EL (cell line): Measurements from ENCODE around the gene PSMD5.
"Not testable (repeated sequence)": the region's sequence is repeated elsewhere in the genome, so short reads cannot be mapped to it uniquely, and the experiment has no call there.

Experiments
- DNase-seq: peaks from one replicate; pipeline ENCODE4 v3.0.0-alpha.2; 2016

PSMD5 gene

DNA sequence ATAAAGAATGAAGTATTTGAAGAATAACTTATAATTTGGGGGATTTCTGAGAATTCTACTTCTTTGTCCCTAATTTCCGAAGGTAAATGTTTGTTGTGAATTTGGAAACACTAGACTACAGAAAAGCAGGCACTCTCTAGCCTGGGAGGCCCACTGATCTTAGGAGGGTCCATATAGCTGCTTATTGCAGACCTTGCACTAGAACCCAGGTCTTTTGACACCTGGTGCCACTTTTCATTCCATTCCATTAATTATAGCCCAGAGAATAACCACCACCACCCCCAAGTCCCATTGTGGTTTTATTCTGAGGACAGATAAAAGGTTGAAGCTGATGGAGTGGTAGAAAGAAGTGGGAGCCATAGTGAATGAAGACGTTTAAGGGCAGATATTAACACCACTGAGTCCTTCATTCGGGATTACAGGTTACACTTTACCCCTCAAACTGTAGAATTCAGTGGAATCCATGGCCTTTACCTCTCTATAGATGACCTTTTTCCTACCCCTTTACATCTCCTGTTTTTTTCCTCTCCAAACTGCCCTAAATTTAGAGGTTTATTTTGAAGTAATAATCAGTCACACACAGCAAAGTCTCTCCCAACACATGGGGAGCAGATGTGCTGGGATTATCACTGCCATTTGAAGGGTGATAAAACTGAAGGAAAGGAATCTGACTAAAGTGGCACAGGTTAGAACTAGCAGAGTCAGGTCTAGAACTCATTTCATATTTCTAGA lies 12.0 kb upstream of the PSMD5 start:
- DNase-seq = no peak

DNA sequence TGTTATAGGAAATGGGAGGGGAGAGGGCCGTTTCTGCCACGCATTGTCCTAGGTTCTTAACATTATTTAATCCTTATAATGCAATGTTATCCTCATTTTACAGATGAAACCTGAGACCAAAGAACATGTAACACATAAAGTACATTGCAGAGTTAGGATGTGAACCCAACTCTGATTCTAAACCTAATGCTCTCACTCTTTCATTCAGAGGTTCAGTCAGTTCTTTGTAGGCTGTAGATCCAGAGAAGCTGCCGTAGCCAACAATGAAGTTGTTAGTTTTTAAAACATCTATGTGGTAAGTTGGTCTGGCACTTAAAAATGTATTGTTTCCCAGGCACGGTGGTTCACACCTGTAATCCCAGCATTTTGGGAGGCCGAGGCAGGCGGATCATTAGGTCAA lies 10.5 kb upstream of the PSMD5 start:
- no peak for DNase-seq

DNA sequence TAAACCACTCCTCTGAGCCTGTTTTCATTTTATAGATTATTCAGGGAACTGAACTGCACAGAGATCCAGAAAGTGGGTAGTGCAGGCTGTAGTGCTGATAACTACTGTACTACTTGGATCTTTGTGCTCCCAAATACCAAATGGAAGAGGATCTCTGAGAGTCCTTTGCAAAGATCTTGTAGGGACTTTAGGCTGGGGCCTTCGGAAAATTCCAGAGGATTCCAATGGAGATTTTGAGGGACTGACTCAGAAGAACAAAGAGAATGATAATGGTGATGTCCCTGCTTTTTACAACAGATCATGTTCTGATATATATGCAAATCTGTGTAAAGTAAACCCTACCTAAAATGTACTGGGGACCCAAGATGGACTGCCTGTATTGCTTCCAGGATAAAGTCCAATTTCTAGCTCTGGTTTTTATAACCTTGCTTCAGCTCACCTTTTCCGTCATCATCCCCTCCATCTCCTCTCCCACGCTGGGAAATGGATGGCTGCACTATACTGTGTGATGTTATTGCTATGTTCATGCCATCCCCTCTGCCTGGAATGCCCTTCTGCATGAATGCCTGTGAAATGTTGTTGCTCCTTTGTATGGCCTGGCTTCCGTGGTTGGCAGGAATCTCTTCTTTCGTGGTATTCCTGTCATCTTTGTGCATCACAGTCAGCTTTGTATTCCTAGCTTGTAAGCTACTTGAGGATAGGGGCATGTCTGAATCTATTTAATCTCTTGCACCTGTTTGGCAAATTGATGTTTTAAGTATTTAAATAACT lies 9.7 kb upstream of the PSMD5 start:
- DNase-seq = no peak

DNA sequence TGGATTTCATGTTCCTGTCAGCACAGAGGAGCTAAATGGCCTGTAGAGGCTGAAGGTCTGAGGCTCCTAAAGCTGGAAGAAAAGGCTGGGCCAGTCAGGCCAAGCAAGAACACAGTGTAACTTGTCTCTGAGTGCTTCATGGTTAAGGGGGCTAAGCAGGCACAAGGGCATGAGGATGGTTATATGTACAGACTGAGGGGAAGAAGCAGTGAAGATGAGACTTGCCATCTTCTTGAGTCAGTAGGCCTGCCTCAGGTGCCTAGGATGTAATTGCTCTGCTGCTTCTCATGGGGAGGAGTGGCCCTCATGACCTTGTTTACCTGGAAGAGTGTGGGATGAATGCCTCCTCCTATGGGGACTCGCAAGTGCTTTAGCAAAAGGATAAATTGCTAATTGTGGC lies 8.7 kb upstream of the PSMD5 start:
- DNase-seq = no peak

DNA sequence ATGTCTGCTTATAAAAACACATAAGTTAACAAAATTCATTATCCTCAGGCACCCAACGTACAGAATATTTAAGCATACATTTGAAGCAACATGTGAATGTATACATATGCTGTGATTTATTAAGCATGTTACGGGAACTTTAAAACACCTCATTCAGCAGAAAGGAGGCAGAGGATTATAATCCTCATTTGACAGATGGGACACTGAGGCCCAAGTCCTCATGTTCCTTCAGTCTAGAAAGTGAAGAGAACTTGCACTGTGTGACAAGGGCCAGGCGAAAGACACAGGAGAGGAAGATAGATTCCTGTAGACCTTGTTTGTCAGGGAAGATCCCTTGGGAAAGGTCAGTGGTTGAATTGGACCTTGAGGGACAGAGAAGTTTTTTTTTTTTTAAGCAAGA lies 7.6 kb upstream of the PSMD5 start:
- no peak for DNase-seq

DNA sequence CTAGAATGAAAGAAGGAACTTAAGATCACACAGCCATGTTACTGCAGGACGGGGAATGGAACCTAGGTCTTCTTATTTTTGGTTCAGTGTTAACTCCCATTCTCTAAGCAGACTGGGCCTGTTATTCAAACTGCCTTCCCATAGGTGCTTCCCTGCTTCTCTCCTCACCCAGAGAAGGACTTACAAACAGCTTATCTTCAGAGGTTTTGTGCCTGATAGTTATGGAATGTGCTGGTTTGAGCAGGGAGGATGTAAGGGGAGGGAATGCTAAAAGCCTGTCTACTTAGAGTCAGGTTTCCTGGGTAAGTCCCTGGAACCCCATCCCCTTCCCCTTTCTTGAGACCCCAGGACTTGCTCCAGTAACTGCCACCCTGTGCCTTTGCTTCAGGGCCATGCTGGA lies 4.2 kb upstream of the PSMD5 start:
- no peak for DNase-seq

DNA sequence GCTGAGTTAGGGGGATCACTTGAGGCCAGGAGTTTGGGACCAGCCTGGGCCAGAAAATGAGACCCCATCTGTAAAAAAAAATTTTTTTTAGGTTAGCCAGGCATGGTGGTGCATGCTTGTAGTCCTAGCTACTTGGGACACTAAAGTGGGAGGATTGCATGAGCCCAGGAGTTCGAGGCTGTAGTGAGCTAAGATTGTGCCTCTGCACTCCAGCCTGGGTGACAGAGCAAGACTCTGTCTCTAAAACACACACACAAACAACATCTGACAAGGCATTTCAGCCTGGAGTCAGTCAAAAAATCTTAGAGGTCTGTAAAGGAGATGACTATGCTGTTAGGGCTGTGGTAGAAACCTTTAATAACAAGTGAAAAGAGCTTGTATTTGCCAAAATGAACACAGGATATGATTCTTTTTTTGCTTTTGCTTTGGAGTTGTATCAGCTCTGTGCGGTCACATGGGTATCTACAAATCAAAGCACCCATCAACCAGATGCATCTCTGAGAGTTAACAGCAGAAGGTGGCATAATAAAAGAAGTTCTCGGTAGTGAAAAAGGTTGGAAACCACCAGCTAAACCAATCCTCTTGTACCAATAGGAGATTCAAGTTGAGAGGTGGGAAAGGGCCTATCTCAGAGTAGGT lies 3.6 kb upstream of the PSMD5 start:
- no peak for DNase-seq

DNA sequence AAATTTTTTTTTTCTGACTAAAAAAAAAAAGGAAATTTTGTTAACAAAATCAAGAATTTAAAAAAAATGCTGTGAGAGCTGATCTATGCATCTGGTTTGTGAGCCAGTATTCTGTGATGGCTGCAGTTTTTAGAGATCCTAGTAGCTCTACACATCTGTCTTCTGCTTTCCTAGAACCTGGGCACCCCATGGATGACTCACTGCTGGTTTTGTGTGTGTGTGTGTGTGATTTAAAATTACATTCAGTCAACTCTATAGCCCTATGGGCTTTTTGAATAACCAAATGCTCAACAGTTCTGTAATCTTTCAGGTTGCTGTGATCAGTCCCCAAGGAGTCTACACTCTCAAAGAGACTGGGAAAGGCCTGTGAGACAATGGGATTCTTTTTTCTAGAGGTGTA lies 2.5 kb upstream of the PSMD5 start:
- DNase-seq = peak; percentile 19

DNA sequence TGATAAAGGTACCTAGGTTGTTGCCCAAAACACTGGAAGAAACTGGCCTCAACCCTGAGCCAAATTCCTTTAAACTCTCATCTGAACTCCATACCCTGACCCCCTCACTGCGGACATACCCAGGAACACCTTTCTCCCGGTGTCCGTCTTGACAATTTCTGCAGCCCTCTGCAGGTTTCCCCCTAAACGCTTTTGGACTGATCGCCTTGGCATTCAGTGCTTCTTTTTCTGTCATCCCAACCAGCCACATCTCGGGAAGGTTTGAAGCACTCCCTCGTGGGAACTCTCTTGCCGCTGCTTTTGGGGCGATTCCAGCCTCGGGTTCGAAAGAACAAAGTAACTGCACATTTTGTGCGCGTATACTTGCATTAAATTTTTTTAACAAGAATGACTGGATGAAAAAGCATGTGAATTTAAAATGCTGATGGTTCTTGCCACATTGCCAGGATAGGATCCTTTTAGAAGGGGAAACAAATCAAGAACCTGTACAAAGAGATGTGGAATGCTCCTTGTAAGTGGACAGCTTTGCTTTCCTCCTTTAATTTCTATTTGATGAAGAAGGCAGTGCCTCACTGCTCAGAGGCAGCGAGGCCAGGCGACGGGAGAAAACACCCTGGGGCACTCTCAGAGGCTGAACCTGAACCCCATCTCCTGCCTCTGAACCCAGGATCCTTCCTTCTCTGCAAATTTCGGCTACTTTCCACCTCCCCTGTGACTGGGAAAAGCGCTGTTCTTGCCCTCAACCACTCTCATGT lies 615 bp downstream of the PSMD5 start:
- DNase-seq = peak; percentile 34

DNA sequence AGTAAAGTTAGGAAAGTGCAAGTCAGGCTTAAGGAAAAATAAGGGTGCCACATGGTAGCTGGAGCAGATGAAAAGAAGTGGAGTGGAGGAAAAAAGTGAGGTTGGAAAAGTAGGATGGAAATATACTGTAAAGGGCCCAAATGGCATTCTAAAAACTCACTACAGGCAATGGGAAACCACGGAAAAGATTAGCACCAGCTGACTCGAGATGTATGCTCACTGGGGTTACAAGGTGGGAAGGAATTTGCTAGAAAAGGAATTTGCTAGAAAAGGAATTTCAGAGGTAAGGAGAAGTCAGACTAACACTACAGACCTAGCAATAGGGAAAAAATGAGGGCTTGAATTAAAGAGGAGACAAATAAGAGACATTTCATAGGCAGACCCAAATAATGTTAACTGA lies 3.6 kb downstream of the PSMD5 start:
- DNase-seq = peak; percentile 19

DNA sequence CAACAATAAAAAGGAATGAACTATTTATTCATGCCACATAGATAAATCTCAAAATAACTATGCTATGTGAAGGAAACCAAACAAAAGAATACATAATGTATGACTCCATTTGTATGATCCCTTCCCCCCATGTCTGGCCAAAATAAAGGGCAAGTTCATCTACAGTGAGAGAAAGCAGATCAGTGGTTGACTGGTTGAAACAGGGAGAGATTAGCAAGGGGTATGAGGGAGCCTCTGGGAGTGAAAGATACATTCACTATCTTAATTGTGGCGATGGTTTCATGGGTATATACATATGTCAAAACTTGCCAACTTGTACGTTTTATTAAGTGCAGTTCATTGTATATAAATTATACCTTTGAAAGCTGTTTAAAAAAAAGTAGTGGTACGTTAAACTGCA lies 4.8 kb downstream of the PSMD5 start:
- no peak for DNase-seq

DNA sequence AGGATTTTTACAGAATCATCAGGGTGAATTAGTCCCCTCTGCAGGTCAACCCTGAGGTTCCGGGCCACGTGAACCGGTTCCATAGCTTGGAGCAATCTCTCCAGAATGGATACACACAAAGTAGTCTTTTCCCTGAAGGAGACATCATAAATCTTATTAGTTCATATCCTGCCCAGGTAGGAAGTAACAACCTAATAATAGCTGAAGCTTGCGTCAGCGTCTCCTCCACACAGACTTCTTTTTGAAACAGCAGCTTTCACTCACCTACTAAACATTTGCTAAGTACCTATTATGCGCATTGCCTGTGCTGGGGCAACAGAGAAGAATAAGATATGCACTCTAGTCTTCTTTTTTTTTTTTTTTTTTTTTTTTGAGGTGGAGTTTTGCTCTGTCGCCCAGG lies 9.4 kb downstream of the PSMD5 start:
- DNase-seq = no peak

DNA sequence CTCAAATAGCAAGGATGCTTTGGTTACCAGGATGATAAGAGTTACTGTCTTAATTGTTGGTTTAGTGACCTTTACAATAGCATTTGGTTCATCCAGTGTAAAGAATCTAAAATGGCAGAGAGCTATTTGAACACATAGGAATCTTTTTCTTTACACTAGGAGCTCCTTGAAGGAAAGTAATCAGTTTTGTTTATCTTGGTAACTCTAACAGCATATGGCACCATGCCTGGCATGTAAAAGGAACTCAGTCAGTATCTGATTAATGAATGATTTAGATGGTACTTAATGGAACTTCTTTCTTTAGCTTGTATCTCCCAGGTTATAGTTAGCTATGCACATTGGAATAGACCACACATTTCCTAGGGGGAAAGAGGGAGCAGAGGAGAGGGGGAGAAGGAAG lies 9.9 kb downstream of the PSMD5 start:
- no peak for DNase-seq

DNA sequence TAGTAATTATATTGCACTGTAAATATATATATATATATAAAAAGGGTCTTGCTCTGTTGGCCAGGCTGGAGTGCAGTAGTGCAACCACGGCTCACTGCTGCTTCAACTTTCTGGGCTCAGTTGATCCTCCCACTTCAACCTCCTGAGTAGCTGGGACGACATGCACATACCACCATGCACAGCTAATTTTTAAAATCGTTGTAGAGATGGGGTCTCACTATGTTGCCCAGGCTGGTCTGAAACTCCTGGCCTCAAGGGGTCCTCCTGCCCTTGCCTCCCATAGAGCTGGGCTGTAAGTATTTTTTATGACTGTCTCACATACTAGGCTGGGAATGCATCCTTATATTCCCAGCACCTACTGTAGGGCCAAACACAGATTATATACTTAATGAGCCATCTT lies 11.9 kb downstream of the PSMD5 start:
- no peak for DNase-seq

DNA sequence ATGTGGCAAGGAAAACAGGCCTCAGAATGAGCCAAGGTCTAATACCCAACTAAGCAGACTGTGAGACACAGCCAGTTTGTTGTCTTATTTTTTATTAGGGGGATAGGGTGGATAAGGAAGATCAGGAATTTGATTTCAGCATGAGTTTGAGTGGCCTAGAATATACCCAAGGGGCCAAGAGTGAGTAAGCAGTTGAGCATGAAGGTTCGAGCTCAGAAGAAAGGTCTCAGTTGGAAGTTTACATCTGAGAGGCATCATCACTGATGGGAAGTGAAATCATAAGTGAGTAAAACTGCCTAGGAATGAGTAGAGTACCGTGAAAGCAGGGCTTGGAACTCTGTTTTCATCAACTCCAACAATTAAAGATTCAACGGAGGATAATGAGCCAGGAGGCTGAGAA lies 12.6 kb downstream of the PSMD5 start:
- DNase-seq = peak; percentile 68

DNA sequence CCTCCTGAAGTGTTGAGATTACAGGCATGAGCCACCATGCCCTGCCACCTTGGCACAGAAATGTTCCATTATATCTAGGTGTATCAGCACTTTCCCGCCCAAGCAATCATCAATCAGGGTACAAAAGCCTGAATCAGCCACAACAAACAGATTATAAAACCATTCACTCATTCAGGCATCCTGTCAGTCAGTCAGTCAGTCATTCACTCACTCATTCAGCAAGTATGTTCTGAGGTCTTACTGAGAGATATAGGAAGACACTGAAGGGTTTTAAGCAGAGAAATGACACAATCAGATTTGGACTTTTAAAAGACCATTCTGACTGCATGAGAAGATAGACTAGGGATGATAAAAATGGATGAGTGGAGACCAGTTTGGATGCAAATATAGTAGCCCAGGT lies 13.1 kb downstream of the PSMD5 start:
- no peak for DNase-seq

DNA sequence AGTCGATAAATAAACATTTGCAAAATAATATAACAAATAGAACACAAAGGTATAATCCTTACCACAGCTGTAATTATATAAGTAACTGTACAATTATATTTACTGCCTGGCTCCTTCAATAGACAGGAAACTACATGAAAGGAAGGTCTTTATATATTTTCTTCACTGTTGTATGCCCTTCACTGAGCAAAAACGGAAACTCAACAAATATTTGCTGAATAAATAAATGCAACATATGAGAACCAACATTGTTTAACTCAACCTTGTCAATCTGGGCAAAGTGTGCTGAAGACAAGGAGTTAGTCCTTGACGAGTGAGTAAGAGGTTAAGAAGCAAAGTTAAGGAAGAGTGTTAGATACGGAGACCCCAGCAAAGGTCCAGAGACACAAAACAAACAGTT lies 22.6 kb downstream of the PSMD5 start:
- no peak for DNase-seq

DNA sequence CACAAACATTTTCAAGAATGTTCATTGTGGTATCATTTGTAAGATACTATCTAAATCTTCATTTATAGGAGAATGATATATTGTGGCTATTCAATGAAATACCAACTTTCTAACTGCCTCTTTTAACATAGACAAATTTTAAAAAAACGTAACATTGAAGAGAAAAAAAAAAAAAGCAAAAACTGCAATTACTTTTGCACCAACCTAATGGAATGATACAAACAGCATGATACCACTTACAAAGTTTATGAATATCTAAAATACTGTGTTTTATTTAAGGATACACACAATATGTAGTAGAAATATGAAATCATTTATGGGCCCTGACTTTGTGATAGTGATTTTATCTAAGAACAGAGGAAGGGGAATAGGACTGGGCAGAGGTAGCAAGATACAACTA lies 24.1 kb downstream of the PSMD5 start:
- DNase-seq = no peak

DNA sequence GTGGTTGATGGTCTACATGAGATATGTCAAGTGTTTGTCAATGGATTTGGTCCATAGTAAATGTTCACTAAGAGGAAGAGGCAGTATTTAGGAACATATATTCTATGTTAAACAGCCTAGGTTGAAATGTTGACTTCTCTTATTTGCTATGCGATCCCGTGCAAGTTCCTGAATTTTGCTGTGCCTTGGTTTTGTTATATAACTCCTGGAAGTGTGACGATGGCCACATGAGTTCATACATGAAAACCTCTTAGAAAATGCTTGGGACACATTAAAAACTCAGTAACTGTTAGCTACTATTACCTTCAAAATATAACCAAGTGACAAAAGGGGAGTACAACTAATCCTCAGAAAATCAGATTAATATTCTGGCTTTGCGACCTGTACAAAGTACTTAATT lies 27.6 kb downstream of the PSMD5 start:
- DNase-seq = no peak

DNA sequence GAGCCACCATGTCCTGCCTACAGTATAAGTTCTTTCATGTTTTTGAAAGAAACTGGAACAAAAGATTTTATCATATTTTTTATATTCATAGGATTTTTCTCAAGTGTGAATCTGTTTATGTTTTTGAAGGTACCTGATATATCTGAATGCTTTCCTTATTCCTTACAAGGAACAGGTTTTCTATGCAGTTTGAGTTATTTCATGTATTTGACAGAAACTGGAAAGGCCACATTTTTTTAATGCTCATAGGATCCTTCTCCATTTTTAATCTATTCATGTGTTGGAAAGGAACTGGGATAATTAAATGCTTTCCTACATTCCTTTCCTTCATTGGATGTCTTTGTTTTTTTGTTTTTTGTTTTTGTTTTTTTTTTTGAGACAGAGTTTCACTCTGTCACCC lies 33.8 kb downstream of the PSMD5 start:
- no peak for DNase-seq

DNA sequence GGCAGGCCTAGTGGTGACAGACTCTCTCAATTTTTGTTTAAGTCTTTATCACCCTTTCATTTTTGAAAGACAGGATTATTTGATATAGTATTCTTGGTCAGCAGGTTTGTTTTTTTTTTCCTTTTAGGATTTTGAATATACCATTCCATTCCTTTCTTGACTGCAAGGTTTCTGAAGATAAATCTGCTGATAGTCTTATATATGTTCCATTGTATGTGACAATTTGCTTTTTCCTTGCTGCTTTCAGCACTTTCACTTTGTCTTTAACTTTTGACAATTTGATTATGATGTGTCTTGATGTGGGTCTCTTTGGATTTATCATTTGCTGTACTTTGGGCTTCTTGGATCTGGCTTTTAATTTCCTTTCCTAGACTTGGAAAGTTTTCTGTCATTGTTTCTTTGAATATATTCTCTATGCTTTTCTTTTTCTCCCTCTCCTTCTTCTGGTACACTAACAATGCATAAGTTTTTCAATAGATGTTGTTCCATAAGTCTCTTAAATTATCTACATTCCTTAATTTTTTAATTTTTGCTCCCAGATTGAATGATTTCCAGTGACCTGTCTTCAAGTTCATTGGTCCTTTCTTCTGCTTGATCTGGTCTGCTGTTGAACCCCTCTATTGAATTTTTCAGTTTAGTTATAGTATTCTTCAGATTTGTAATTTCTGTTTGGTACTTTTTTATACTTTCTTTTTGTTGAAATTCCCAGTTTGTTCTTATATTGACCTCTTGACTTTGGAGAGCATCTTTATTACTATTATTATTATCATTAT lies 34.9 kb downstream of the PSMD5 start:
- no peak for DNase-seq

DNA sequence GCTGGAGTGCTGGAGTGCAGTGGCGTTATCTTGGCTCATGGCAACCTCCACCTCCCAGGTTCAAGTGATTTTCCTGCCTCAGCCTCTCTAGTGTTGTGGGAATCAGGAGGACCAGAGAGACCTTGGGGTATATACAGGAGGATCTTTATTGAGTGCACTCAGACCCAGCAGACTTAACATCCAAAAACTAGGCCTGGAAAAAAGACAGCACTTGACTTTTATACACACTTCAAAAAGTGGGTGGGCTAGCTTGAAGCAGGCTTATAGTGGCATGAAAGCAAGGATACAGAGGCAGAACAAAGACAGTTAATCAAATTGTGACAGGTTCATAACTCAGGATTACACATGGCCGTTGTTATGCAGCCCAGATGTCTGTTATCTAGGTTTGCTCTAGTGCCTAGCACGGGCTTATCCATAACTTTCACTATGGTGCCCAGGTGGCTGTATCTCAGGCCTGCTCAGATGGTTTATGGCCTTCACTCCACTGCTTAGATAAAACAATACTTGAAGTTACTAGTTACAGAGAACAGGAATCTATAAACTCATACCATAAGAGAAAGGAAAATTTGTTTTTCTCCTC lies 37.8 kb downstream of the PSMD5 start:
- not testable (repeated sequence) for DNase-seq
